HuH-7 (cell line): ENCODE results near the gene SESTD1.
"Not testable (repeated sequence)": the region's sequence is repeated elsewhere in the genome, so short reads cannot be mapped to it uniquely, and the experiment has no call there.

Source experiments
- DNase-seq: peaks from one replicate; pipeline ENCODE4 v3.0.0; 2011; ENCODE audit warnings: low spot score

SESTD1 gene

GRCh38 chr2:179268277-179268925 lies 3.8 kb upstream of the SESTD1 start:
- DNase-seq: no peak

DNA sequence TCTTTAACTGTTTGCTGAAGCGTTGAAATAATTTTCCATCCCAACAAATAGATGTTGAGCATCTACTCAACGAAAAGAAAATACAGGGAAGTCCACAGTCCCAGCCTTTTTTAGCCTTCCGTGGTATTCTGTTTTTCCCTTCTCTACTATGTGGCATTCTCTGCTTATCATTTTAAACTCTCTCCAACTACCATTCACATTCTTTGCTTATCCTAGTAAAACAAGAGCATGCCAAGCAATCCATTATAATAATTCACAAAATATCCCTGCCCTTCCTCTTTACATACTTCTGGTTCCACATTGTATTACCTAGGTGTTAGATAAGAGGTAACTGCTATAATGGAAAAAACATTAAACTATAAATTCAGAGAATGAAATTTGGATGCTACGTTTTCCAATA lies 1.6 kb upstream of the SESTD1 start:
- no peak for DNase-seq

DNA sequence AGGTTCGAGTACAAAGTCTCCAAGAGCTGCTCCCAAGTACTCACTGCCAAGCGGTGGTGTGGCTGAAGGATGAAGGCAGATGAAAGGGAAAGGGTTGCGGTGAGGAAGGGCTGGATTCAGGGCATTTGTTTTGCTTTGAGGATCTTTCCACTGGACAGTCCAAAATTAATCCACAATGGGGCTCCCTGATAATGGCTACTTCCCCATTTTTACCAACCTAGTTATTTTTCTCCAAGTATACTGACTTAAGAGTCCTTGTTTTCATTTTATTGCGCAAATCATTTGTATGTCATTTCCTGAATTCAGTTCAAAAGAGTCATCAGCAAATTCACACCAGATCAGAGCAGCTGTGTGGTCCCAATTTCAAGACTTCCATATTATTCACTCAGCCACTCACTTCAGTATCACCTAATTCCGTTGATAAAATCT lies 464 bp upstream of the SESTD1 start:
- DNase-seq: no peak

DNA sequence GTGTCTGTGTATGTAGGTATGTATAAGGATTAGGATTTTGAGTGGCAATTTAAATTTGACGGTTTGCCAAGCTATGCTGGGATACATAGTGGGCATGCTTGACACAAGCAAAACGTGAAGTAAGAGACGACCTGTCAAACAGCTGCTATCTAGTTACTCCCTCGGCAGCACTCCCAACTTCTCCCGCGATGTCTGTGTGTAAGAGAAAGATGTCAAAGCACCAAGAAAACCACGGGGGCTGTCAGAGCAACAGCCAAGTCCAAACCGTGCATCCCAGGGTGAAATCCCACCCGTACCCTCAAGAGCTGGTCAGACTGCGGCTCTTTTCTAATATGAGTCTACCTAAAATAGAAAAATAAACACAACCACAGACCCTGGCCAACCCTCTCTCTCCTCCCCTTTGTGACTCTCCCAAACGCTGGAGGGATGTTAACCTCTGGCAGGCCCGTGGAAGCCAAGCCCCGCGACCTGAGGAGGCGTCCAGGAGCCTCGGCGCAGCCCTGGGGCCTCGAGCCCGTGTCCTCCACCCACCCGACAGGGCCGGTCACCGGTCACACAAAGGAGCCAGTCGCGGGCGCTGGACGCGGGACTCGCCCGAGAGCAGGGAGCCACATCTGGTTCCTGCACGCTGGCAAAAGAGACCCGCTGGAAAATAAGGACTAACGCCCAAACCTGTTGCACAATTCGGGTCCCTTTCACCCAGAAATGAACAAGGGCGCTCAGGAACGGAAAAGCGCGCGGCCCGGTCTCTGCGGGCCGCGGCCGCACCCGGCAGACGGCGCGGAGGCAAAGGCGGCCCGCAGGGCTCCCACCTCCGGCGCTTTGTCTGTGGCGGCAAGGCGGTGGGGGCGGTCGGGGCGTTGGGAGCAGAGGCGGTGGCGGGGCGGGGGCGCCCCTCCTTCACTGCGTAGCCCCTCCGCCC lies 925 bp downstream of the SESTD1 start:
- DNase-seq: peak; percentile 49

DNA sequence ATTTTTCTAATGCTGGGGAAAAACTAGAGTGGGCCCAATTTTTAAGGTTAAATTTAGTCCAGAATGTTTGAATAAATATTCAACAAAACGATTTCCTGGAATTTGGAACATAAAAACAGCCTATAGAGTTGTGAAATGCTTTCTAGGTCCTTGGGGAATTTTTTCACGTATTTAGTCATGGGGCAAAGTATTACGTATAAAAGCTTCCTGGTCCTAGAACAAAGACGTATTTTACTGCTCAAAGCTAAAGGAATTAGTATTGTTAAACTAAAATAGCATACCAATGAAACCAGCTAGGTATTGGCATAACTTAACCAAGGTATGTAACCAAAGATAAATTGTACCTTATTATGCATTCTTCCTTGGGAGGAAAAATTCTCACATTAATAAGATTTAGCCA lies 1.6 kb downstream of the SESTD1 start:
- DNase-seq: no peak

GRCh38 chr2:179262077-179262660 lies 2.5 kb downstream of the SESTD1 start:
- no peak for DNase-seq

GRCh38 chr2:179261151-179261825 lies 3.3 kb downstream of the SESTD1 start:
- no peak for DNase-seq

- no peak for DNase-seq
These were observed 4.4 kb downstream of the SESTD1 start for GRCh38 chr2:179260224-179260623.

DNA sequence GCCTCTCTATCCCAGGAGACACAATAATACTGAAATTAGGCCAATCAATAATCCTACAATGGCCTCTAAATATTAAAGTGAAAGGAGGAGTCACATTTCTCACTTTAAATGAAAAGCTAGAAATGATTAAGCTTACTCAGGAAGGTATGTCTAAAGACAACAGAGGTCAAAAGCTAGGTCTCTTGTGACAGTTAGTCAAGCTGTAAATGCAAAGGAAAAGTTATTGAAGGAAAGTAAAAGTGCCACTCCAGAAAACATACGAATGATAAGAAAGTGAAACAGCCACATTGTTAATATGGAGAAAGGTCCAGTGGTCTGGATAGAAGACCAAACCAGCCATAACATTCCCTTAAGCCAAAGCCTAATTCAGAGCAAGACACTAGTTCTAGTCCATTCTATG lies 9.5 kb downstream of the SESTD1 start:
- no peak for DNase-seq

DNA sequence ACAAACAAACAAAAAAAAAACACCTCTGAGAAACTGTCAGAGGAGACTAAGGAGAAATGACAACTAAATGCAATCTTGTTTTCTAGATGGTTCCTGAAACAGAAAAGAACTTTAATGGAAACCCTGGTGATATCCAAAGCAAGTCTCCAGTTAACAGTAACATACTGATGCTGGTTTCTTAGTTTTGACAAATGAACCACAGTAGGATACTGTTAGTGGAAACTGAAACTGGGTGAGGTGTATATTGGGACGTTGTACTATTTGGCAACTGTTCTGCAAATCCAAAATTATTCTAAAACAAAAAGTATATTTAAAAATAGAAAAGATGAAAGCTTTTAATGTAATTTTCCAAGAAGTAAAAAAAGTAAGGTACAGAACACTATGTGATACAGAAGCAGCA lies 11.4 kb downstream of the SESTD1 start:
- no peak for DNase-seq

DNA sequence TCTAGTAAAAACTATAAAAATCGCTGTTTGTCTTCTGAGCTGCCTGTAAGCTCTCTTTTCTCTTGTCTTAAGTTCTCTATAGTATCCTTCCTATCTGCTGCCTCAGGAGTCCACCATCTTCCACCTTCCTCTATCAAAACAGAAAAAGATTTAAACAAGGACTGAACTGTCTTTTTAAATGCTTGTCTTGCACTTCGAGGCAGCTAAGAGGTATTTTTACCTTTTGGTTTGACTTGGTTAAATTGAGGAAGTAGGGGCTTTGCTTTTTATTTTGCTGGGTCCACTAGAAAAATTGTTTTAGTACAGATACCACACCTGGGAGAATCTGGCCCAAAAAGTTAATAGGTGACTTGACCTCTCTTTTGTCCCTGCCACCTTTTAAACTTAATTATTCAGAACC lies 12.2 kb downstream of the SESTD1 start:
- no peak for DNase-seq

DNA sequence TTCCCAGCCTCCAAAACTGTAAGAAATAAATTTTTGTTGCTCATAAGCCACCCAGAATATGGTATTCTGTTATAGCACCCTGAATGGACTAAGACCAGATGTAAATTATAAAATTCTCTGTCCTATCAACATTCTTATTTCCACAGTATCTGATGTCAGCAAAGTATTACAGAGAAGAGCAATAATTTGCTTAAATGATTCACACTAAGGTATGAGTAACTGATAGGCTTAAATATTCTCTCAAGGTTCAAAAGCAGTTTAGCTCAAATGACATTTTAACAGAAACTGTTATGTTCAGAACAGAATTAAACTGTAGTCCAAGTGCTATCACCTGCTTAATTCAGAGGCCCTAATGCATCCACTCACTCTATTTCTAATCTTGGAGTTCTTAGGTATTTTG lies 12.8 kb downstream of the SESTD1 start:
- DNase-seq: no peak

DNA sequence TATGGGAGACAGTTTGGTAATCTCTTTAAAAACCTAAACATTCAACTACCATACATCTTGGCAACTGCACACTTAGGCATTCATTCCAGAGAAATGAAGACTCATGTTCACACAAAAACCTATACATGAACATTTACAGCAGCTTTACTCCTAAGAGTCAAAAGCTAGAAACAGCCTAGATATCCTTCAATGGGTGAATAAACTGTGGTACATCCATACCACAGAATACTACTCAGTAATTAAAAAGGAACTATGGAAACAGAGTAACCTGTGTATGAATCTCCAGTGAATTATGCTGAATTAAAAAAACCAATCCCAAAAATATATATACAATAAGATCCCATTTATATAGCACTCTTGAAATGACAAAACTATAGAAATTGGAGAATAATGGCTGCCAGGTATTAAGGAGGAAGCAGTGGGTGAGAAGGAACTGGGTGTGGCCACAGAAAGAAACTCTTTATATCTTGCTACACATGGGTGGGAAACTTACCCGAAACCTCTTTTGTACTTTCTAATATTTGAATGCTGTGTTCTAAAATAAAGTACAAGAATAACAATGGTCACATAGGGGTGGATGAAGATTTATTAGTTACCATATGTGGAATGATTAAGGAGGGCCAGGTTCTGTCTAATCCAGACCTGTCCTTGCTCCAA lies 13.7 kb downstream of the SESTD1 start:
- DNase-seq: no peak

- no peak for DNase-seq
These were observed 14.5 kb downstream of the SESTD1 start for GRCh38 chr2:179250095-179250494.

DNA sequence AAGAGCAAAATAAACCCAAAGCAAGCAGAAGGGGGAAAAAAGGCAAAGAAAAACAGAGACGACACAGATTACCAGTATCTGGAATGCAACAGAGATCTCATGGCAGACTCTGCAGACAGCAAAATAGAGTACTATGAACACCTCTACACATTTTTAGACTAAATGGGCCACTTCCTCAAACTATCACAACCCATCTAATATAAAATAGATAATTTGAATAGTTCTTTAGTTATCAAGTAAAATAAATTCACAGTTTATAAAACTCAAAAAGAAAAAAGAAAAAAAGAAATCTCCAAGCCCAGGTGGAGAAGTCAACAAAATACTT lies 16.6 kb downstream of the SESTD1 start:
- no peak for DNase-seq

DNA sequence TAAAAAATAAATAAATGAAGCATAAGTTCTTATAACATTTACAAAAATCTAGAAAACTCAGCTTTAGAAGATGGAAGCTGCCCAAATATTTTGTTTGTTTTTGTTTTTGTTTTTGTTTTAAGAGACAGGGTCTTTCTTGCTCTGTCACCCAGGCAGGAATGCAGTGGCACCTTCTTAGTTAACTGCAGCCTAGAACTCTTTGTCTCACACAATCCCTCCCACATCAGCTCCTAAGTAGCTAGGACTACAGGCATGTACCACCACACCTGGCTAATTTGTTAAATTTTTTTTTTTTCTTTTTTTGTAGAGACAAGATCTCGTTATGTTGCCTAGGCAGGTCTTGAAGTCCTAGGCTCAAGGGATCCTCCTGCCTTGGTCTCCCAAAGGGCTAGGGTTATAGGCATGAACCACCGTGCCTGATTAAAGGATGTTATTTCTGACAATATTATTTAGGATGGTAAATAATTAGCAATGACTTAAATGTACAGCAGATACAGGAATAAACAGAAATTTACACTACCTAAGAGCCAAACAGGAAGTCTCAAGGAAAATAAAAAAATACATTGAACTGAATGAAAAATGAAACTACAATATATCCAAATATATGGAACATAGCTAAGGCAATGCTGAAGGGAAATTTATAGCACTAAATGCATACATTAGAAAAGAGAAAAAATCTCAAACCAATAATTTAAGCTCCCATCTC lies 17.2 kb downstream of the SESTD1 start:
- DNase-seq: no peak

GRCh38 chr2:179245843-179246242 lies 18.8 kb downstream of the SESTD1 start:
- not testable (repeated sequence) for DNase-seq

GRCh38 chr2:179243046-179243445 lies 21.6 kb downstream of the SESTD1 start:
- no peak for DNase-seq

DNA sequence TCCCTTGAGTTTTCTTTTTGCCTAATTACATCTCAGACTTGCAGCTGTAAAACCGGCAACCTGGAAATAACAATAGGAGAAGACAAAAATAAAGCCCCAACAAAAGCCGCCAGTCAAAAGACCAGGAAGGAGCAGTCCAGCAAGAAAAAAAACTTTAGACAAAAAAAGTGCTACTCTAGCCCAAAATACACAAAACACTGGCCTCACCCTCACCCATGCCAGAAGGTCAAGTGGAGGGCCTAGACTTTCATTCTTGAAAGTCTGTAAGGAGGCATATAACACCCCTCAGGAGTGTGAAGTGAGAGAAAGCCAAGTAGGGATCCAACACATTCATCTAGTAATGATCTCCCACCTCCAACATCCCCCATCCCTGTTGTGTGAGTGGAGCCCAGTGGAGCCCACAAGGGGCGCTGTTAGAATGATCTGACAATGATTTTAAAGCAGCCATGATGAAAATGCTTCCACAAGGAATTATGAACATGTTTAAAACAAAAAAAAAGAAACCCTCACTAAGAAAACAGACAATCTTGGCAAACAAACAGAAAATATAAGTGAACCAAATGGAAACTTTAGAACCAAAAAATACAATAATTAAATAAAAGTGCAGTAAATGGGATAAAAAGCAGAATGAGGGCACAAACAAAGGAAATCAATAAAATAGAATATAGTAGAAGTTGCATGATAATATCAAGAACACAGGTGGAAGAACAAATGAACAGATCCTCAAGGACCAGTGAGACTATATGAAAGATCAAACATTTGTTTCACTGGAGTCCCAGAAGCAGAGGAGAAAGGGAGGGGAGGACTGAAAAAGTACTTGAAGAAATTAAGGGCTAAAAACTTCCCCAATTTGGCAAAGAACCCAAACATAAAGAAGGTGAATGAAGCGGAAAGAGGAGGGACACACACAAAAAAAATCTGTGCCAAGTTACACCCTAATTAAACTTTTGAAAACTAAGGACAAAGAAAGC lies 23.9 kb downstream of the SESTD1 start:
- no peak for DNase-seq

DNA sequence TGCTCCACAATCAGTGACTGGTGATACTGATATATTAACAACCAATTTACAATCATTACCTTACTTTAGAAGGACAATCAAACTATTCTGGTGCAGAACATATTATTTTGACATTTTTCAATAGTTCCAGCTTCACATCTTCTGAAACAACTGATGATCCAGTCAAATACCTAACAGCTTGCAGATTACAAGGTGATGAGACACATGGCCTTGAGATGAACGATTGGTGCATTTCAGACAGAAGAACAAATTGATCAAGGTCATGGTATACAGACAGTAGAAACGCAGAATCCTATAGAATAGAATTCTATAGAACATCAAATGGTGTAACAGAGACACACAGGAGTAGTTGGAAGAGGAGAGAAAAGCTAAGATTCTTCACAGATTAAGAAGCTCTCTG lies 24.8 kb downstream of the SESTD1 start:
- DNase-seq: no peak
